AML-193 (cell line): ENCODE results near the gene LCMT1.
"Not testable (repeated sequence)": the region's sequence is repeated elsewhere in the genome, so short reads cannot be mapped to it uniquely, and the experiment has no call there.

Experiments
- DNase-seq, 2 experiments: peaks; one replicate each; lab custom pipeline; 2025; lab: John Stamatoyannopoulos, UW

LCMT1 gene

DNA sequence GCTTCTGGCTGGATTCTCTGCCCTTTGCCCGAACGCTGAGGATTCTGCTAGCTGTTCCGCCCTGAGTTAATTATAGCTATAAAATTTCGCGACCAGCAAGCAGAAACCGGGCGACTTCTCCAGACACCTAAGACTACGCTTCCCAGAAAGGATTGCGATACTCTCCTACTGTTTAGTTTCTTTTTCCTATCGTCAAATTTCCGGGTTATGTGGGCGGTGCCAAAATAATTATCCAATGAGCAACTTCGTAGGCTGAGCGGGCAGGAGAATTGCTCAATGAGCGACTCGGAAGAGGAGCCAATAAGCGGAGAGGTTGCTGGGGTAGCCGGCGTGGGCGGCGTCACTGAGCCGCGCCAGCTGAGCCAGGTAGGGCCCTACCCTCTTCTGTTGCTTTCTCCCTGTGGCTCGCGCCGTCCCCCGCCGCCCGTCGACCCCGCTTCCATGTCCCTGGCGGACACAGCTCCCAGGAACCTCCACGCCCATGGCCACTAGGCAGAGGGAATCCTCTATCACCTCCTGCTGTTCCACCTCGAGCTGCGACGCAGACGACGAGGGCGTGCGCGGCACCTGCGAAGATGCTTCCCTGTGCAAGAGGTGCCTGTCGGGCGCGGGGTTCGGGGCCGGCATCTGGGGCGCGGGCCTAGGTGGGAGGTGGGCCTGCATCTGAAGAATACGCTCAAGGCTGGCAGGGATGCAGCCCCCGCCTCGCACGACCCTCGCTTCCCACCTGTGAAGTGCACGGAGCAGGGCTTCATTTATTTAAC is at the start of gene LCMT1:
TSS of gene LCMT1 (plus strand) at position 340 of the 764 bp plus-strand sequence. CDS start at position 482, 142 bp downstream.
- DNase-seq = peak; percentile 98

GRCh38 chr16:25063102-25063501 is 48.4 kb upstream of the LCMT1 start:
- no peak for DNase-seq

- DNase-seq = no peak
These were observed 47.7 kb upstream of the LCMT1 start for GRCh38 chr16:25063865-25064264.

DNA sequence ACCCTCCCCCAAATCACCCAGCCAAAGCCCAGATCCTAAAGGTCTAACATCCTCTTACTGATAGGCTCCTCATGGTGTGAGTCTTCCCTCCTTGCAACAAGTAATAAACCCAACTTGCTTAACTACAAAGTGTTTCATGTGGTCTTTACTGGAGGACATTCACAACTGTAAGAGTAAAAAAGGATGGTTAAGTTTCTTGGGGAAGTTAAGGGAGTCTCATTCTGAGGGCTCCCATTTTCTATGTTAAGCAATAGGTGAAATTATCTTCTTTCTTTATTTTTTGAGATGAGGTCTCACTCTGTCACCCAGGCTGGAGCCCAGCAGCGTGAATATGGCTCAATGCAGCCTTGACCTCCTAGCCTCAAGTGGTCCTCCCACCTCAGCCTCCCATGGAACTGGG is 47.3 kb upstream of the LCMT1 start:
- DNase-seq = not testable (repeated sequence)

DNA sequence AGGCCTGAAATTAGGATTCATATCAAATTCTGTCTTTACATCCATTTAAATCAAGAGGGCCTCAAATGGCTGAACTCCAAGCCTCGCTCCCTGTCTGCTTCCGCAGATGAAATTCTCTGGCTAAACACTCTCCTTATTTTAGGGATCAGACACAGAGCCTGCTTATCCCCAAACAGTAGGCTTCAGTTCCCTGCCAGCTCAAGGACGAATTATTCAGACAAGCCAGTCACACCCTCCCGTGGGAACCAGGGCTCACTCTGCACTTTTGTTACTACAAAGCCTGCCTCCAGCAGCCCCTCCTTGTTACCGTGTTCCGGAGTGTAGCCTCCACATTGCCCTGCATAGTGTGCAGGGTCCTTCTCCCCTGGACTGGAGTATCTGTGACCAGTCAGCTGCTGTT is 46.6 kb upstream of the LCMT1 start:
- DNase-seq = no peak

DNA sequence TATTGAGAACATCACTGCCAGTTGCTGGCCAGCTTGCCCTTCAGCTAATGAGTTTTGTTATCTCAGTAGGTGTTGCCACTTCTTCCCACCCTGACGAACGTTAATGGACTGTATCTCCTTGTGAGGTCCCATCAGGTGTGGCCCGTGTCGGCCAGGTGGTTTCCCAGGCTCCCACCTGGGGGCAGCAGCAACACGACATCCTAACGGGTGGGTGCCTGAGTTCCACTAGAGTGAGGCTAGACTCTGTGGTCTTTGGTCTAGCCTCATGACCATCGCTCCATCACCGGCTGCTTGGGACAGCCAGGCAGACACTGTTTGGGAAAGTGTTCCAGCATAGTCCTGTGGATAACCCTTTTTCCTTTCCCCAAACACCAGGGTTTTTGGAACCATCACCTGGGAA is 45.6 kb upstream of the LCMT1 start:
- DNase-seq = no peak

- no peak for DNase-seq
These were observed 45.2 kb upstream of the LCMT1 start for GRCh38 chr16:25066426-25066746.

DNA sequence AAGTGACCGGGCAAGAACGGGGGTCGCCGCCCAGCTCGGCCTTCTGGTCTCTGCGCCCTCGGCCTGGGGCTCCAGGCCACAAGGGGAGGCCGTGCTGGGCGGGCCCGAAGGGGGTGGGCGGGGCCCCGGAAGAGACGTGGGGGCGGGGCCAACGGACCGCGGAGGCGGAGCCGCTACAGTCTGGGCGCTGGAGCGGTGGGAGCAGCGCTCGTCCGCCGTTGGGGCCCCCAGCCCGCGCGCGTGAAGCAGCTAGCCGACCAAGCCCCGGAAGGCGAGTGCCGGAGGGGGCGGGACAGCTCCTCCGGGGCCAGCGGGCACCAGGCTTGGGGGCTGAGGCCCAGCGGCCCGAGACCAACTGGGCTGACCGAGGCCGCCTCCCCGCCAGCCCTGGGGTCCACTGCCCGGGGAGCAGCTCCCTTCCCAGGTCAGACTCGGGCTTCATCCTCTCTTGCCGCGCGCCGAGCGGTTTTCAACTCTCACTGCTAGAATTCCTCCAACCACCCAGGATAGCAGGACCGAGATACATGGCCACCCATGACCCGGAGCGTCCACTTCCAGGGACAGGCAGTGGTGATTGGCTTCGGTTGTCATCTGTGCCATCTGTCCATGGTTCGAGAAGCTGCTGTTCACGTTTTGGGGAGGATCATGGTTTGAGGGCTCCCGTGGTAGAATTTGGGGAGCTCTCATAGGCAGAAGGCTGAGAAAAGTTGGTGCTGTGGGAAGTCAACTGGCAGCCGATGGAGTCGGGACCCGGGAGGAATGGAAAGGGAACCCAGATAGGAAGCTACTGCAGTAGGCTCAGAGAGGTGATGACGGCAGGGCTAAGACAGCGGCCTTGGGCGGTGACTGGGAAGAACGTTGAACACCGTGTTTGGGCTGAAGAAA is 44.6 kb upstream of the LCMT1 start:
- DNase-seq = peak; percentile 41 to 59

- no peak for DNase-seq
These were observed 37.7 kb upstream of the LCMT1 start for GRCh38 chr16:25073854-25074253.

DNA sequence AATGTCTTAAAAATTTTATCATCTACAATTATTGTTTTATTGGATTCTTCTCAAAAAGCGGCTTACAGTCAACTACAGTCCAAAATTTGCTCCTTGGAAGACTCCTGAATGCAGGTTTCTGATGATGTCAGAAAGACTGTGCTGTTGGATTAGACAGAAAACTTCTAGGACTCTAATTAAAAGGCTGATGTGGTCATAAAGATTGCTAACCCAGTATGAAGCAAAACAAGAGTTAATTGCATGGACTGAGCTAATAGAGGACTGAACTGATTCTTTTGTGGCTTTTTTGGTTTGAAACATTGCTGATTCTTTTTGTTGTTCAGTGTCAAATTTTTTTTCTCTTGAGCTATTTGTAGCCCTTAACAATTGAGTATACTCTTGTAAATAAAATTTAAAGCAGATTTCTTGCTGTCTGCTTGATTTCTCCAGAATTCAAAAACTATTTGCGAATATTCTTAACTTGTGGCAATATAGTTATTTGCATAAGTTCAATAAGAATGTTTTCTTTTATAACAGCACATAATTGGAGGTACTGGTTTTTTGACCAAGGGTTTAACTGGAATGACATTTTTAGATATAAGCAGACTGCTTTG is 33.1 kb upstream of the LCMT1 start:
- DNase-seq = no peak

DNA sequence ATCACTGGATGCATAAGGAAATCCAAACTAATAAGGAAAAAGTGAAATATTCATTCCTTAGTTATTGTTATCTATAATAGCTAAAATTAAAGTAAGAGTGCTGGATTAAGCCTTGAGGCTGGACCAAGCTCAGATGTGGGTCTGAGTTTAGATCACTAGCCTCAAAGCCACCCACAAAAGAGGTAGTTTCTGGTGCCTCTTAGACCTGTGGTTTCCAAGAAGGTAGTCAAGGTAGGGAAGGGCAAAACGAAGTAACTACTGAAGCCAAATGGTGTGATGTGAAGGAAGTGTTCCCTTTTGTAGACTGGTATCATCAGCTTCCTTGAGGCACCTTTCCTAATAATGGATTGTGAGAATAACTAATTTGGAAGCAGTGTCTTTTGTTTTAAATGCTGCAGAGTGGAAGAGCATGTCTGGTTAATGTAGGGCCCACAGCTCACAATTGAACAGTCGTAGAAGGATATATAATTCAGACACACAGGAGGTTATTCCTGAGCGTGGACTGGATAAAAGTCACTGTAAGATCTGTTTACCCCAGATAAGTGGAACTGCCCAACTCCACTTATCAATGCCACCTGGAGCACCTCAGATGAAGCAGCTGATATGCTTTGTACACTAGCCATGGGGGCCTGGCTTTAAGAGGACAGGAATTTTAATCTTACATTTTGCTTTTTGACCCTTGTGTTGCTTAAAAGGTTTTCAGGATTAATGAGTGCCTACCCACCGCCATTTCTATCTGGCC is 31.7 kb upstream of the LCMT1 start:
- no peak for DNase-seq

DNA sequence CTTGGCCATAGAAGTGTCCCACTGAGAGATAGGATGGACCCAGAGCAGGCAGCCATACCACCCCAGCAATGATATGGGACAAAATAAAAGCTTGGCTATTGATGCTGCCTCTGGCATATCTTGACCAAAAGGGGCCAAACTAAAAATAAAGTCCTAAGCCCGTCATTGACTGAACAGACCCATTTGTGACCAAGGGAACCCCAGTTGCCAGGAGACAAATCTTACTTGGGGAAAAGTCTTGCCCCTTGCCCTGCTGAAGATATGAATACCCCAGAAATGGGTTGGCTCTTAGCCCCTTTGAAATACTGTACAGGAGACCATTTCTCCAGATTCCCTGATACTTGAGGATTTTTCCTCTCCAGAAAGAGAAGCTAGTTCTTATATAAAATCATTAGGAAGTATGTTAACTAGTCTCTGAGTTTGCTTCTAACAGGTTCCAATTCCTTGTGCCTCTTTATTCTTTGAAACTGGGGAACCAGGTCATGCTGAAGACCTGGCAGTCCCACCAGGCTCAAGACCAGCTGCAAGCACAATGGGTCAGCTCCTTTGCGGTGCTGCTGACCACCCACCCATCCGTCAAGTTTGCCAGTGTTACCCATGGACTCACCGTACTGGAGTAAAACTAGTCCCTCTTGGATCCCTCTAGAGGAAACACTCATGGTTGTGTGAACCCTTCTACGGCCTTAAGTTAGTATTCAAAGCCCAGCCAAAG is 31.0 kb upstream of the LCMT1 start:
- DNase-seq = no peak

GRCh38 chr16:25081702-25082101 is 29.8 kb upstream of the LCMT1 start:
- DNase-seq = no peak

DNA sequence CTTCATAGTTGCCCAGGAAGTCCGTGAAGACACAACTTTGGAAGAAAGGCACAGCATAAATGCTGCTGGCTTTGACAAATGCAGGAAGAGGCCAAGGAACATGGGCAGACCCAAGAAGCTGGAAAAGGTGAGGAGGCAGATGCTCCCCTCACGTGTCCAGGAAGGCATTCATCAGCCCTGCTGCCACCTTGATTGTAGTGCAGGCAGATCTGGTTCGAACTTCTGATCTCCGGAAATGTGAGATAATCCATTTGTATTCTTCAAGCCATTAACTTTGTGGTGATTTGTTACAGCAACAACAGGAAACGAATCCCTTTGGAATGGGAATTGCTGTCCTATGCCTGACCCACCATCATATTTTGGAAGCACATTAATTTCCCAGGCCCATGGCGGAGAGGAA is 28.5 kb upstream of the LCMT1 start:
- no peak for DNase-seq

DNA sequence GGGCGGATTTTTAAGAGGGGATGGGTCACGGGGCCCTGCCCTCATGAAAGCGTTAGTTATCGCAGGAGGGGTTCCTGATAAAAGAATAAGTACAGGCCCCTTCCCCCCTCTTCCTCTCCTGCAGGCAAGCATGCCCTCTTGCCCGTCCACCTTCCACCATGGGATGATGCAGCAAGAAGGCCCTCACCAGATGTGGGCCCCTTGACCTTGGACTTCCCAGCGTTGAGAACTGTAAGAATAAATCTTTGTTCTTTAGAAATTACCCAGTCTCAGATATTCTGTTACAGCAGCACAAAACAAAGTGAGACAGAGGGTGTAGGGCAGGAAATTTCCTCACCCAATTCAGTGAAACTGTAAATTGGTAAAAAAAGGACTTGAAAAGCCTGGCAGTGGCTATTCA is 27.8 kb upstream of the LCMT1 start:
- DNase-seq = no peak

DNA sequence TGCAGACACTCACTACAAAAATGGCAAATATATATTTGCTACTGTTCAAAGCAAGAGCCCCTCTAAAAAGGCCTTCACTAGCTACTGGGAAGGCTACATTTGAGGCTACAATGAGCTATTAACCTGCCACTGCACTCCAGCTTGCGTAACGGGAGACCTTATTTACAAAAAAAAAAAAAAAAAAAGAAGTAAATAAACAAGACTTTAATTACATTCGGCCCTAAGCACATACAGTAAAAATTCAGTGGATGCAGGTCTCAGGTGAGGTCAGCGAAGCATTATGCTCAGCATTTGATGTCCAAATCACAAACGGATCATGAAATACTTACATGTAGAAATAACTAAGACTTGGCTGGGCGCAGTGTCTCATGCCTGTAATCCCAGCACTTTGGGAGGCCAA is 26.7 kb upstream of the LCMT1 start:
- DNase-seq = no peak

GRCh38 chr16:25087761-25088160 is 23.8 kb upstream of the LCMT1 start:
- DNase-seq = no peak

DNA sequence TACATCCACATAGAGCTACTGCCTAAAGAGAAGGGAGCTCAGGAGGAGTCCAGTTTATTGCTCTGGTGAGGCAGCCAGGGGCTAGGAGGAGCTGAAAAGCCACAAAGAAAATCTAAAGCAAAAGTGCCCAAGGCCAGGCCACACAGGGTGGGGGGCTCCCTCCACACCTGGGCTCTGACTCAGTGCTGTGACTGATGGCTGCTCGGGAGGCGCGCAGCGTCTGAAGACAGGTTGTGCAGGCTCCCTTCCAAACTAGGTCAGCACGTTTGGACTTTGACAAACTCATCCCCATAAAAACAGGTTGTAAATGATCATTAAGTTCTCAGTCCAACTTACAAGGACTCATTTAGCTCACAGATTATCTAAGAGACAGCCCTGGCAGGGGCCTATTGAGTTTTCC is 22.2 kb upstream of the LCMT1 start:
- DNase-seq = no peak

- DNase-seq = no peak
These were observed 19.1 kb upstream of the LCMT1 start for GRCh38 chr16:25092441-25092840.

GRCh38 chr16:25093208-25094061 is 18.1 kb upstream of the LCMT1 start:
- peak; percentile 23 to 60 for DNase-seq

DNA sequence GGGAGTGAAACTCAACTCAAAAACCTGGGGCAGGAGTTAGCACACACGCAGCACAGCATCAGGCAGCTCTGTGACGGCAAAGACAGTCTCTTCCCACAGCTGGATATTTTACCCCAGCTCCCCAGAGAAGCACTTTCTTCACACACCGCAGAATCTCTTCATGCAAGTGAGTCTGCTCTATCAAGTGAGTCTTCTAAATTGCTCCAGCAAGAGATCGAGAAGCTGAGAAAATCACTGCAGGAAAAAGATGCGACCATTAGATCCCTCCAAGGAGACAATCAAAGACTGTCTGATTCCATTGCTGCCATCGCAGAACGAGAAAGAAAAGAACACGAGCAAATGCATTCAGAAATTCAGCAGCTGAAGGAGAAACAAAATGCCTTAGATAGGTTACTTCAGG is 16.9 kb upstream of the LCMT1 start:
- no peak for DNase-seq
